ENCODE results near the gene TMEM92. TPM values are rescaled to one million over a fixed set of nuclear protein-coding genes. Genes with fewer than 3 reads are reported as not detected.

The TMEM92 gene
- total RNA-seq, 3 donors from 2014 or later (not counting 1 experiment from before 2014, with no cell fraction given): not detected

GRCh38 chr17:50241431-50241830, 32.8 kb upstream of the TMEM92 start:
- WGBS (ENCODE audit: insufficient coverage): 87% methylated on average over 3 of the region's 5 CpGs
- peaks cover 20 to 32% of the 10 kb centered on the region in 2 donors for H3K27me3 Mint-ChIP-seq (ENCODE audit: low read depth in 2 of 2)
- intact Hi-C loops (cut with micrococcal nuclease): no loop called here
- H3K36me3 ChIP-seq (ENCODE audit: control insufficient read depth, insufficient read depth, low read length): no peaks in the 10 kb centered on the region
- H3K27me3 ChIP-seq (ENCODE audit: control insufficient read depth, insufficient read depth, low read length): peaks cover 3% of the 10 kb centered on the region
- no peak overlapping the region for H3K4me3 ChIP-seq (ENCODE audit: low read length)
- TF ChIP-seq CTCF (IDR thresholded peaks at IDR 0.05): no peak
- H3K4me1 Mint-ChIP-seq: no peaks in the 10 kb centered on the region
- H3K9me3 Mint-ChIP-seq: no peaks in the 10 kb centered on the region
- no peaks in the 10 kb centered on the region for H3K4me1 ChIP-seq (ENCODE audit: control insufficient read depth, insufficient read depth, low read length)
- DNase-seq (no peak), ATAC-seq (no peak)
- no peak overlapping the region for H3K27ac Mint-ChIP-seq
- no peak overlapping the region for H3K4me3 Mint-ChIP-seq
- no peak overlapping the region for H3K27ac ChIP-seq (ENCODE audit: low read length)
- H3K36me3 Mint-ChIP-seq: no peaks in the 10 kb centered on the region
- no peaks in the 10 kb centered on the region for H3K9me3 ChIP-seq (ENCODE audit: control insufficient read depth, insufficient read depth, low read length)

- Mint-ChIP-seq H3K4me1 (no peaks in the 10 kb centered on the region), H3K36me3 (peaks cover 20% of the 10 kb centered on the region), H3K27me3 (ENCODE audit: low read depth in 2 of 2) (peaks cover 21 to 42% of the 10 kb centered on the region in 2 donors), H3K27ac (no peak overlapping the region), H3K9me3 (peaks cover 7% of the 10 kb centered on the region in 2 donors), H3K4me3 (no peak overlapping the region)
- ATAC-seq: no peak
- H3K27me3 ChIP-seq (ENCODE audit: control insufficient read depth, insufficient read depth, low read length): peaks cover 2% of the 10 kb centered on the region
- H3K4me3 ChIP-seq (ENCODE audit: low read length): no peak overlapping the region
- no peak overlapping the region for H3K27ac ChIP-seq (ENCODE audit: low read length)
- H3K9me3 ChIP-seq (ENCODE audit: control insufficient read depth, insufficient read depth, low read length): no peaks in the 10 kb centered on the region
- no peaks in the 10 kb centered on the region for H3K36me3 ChIP-seq (ENCODE audit: control insufficient read depth, insufficient read depth, low read length)
- no peak for DNase-seq
- H3K4me1 ChIP-seq (ENCODE audit: control insufficient read depth, insufficient read depth, low read length): no peaks in the 10 kb centered on the region
- 93% methylated on average over 6 of the region's 6 CpGs for whole genome bisulfite sequencing (ENCODE audit: insufficient coverage)
- TF ChIP-seq CTCF (IDR thresholded peaks at IDR 0.05): no peak
- intact Hi-C loops (cut with micrococcal nuclease): no loop called here
These were observed 29.5 kb upstream of the TMEM92 start for GRCh38 chr17:50244771-50245170.

- Mint-ChIP-seq H3K27ac (no peak overlapping the region), H3K4me1 (no peaks in the 10 kb centered on the region), H3K9me3 (peaks cover 7% of the 10 kb centered on the region in 2 donors), H3K27me3 (ENCODE audit: low read depth in 2 of 2) (peaks cover 18 to 51% of the 10 kb centered on the region in 2 donors), H3K36me3 (peaks cover 21% of the 10 kb centered on the region), H3K4me3 (no peak overlapping the region)
- no peak for DNase-seq
- no peak for TF ChIP-seq CTCF (IDR thresholded peaks at IDR 0.05)
- no peaks in the 10 kb centered on the region for H3K4me1 ChIP-seq (ENCODE audit: control insufficient read depth, insufficient read depth, low read length)
- H3K9me3 ChIP-seq (ENCODE audit: control insufficient read depth, insufficient read depth, low read length): no peaks in the 10 kb centered on the region
- no peak overlapping the region for H3K27ac ChIP-seq (ENCODE audit: low read length)
- intact Hi-C loops (cut with micrococcal nuclease): no loop called here
- no peak overlapping the region for H3K4me3 ChIP-seq (ENCODE audit: low read length)
- WGBS (ENCODE audit: insufficient coverage): 88% methylated on average over 2 of the region's 2 CpGs
- ATAC-seq: no peak
- H3K27me3 ChIP-seq (ENCODE audit: control insufficient read depth, insufficient read depth, low read length): peaks cover 2% of the 10 kb centered on the region
- no peaks in the 10 kb centered on the region for H3K36me3 ChIP-seq (ENCODE audit: control insufficient read depth, insufficient read depth, low read length)
These were observed 26.0 kb upstream of the TMEM92 start for GRCh38 chr17:50248255-50248654.

- Histone ChIP-seq H3K36me3 (ENCODE audit: control insufficient read depth, insufficient read depth, low read length) (no peaks in the 10 kb centered on the region), H3K27ac (ENCODE audit: low read length) (no peak overlapping the region), H3K9me3 (ENCODE audit: control insufficient read depth, insufficient read depth, low read length) (no peaks in the 10 kb centered on the region), H3K4me3 (ENCODE audit: low read length) (no peak overlapping the region), H3K4me1 (ENCODE audit: control insufficient read depth, insufficient read depth, low read length) (no peaks in the 10 kb centered on the region), H3K27me3 (ENCODE audit: control insufficient read depth, insufficient read depth, low read length) (peaks cover 2% of the 10 kb centered on the region)
- 36% methylated on average over 2 of the region's 3 CpGs for WGBS (ENCODE audit: insufficient coverage)
- Mint-ChIP-seq H3K9me3 (peaks cover 7% of the 10 kb centered on the region in 2 donors), H3K27ac (no peak overlapping the region), H3K36me3 (peaks cover 21% of the 10 kb centered on the region), H3K4me1 (no peaks in the 10 kb centered on the region), H3K4me3 (no peak overlapping the region), H3K27me3 (ENCODE audit: low read depth in 2 of 2) (peaks cover 24 to 43% of the 10 kb centered on the region in 2 donors)
- intact Hi-C loops (cut with micrococcal nuclease): loop anchor here (10.0 kb wide), 1 partner anchor 62 kb away; no protein-coding TSS in a partner anchor
- no peak for ATAC-seq
- no peak for TF ChIP-seq CTCF (IDR thresholded peaks at IDR 0.05)
- DNase-seq: no peak
These were observed 21.5 kb upstream of the TMEM92 start for GRCh38 chr17:50252781-50253180.
